Measurements from ENCODE around the gene NANS. TPM values are rescaled to one million over a fixed set of nuclear protein-coding genes. Genes with fewer than 3 reads are reported as not detected.

NANS gene
- polyA plus RNA-seq, 10 donors: 30.3 to 39.3 (median 33.7) TPM

- DNase-seq: peak; percentile 64 to 85 (median 82)
Measured at GRCh38 chr9:98034593-98035546, 21.7 kb upstream of the NANS start.

GRCh38 chr9:98037357-98037756, 19.2 kb upstream of the NANS start:
- DNase-seq: no peak

GRCh38 chr9:98038958-98039357, 17.6 kb upstream of the NANS start:
- no peak for DNase-seq

DNA sequence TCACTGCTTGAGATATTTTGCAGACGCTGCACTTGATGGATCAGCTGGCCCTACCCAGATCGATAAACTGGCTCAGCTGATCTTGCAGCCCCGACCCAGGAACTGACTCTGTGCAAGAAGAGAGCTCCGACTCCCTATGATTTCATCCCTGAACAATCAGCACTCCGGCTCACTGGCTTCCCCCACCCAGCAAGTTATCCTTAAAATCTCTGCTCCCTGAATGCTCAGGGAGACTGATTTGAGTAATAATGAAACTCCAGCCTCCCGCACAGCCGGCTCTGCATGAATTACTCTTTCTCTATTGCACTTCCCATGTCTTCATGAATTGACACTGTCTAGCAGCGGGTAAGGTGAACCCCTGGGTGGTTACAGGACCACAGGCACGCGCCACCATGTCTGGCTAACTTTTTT, 16.9 kb upstream of the NANS start:
- DNase-seq: no peak

GRCh38 chr9:98040212-98040611, 16.3 kb upstream of the NANS start:
- DNase-seq: no peak

GRCh38 chr9:98043915-98044314, 12.6 kb upstream of the NANS start:
- no peak for DNase-seq

DNA sequence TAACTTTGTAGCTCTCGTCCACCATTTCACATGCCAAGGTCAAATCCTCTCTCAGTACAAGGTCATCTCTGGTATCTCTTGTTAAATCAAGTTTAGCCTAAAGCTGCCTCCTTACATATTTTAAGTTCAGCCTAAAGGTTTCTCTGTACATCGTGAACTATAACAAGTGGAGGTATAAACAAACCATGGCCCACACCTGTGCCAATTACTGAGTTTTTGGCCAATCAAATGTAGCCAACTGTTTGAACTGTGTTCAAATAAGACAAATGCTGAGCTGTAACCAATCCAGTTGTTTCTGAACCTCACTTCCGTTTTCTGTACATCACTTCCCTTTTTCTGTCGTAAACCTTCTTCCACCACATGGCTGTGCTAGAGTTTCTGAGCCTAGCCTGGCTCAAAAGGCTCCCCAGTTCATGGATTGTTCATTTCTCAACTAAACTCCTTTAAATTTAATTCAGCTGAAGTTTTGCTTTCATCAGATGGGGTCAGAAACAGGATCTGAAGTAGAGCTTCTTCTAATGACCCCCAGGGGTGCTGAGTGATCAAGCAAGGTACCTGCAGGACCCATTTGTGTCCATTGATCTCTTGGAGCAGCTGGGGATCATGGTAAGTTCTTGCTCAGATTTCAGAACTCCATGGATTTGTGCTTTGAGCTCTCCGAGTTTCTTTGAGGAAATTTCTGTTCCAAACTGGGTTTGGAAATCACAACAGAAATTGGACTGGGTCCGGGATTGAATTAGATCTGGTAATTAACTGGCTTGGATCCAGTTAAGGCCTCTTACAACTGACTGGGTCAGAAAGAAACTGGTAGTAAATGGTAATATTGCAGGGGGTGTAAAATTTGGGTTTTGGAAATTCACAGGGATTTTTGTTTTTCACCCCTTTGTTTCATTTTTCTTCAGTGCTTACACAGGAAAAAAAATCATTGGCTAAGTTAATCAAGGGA, 11.0 kb upstream of the NANS start:
- peak in 1 of 3 donors; percentile 12 for DNase-seq

GRCh38 chr9:98046180-98046543, 10.4 kb upstream of the NANS start:
- no peak for DNase-seq

DNA sequence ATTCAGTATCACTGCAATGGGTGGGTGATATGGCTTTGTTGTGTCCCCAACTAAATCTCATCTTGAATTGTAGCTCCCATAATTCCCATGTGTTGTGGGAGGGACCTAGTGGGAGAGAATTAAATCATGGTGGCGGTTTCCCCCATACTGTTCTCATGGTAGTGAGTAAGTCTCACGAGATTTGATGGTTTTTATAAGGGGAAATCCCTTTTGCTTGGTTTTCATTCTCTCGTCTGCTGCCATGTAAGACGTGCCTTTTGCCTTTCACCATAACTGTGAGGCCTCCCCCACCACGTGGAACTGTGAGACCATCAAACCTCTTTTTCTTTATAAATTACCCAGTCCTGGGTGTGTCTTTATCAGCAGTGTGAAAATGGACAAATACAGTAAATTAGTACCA, 9.5 kb upstream of the NANS start:
- DNase-seq: no peak

DNA sequence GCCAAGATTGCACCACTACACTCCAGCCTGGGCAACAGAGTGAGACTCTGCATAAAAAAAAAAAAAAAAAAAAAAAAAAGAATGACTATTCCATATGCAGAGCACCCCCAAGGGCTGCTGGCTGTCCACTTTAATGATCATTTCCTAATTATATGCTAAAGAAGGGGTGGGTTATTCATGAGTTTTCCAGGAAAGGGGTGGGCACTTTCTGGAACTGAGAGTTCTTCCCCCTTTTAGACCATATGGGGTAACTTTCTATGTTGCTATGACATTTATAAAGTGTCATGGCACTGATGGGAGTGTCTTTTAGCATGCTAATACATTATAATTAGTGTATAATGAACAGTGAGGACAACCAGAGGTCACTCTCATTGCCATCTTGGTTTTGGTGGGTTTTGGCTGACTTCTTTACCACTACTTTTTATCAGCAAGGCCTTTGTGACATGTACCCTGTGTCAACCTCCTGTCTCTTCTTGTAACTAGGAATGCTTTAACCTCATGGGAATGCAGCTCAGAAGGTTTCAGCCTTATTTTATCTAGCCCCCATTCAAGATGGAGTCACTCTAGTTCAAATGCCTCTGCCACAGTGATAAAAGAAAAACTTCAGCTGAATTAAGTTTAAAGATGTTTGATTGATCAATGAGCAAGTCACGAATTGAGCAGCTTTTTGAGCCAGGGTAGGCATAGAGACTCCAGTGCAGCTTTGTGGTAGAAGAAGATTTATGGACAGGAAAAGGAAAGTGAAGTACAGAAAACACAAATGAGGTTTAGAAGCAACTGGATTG, 7.1 kb upstream of the NANS start:
- no peak for DNase-seq

GRCh38 chr9:98050351-98050750, 6.2 kb upstream of the NANS start:
- DNase-seq: no peak

DNA sequence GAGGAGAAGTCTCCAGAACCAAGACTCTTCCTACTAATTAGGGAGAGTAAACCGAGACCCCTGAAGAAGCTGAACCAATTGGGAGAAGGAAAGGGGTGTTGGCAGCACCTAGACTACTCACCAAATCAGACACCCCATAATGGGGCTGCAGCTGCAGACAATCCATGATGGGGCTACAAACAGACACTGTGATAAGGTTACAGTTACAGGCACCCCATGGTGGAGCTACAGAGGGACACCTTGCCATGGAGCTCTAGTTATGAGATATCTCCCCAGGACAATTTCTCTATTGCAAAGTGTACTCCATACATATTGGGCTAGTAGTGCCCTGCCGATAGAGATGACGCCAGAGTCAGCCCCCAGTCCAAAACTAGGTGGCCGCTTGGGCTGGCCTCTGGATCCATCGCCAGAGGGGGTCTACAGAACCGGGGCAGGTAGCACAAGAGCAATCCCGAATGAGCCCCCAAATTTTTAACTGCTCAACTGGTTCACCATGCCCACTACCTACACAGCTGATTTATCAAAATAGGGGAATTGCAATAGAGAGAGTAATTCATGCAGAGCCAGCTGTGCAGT, 2.1 kb upstream of the NANS start:
- no peak for DNase-seq

GRCh38 chr9:98057138-98057799, 737 bp downstream of the NANS start:
- peak in 2 of 3 donors; percentile 19 to 55 for DNase-seq

GRCh38 chr9:98062161-98062560, 5.6 kb downstream of the NANS start:
- no peak for DNase-seq

DNA sequence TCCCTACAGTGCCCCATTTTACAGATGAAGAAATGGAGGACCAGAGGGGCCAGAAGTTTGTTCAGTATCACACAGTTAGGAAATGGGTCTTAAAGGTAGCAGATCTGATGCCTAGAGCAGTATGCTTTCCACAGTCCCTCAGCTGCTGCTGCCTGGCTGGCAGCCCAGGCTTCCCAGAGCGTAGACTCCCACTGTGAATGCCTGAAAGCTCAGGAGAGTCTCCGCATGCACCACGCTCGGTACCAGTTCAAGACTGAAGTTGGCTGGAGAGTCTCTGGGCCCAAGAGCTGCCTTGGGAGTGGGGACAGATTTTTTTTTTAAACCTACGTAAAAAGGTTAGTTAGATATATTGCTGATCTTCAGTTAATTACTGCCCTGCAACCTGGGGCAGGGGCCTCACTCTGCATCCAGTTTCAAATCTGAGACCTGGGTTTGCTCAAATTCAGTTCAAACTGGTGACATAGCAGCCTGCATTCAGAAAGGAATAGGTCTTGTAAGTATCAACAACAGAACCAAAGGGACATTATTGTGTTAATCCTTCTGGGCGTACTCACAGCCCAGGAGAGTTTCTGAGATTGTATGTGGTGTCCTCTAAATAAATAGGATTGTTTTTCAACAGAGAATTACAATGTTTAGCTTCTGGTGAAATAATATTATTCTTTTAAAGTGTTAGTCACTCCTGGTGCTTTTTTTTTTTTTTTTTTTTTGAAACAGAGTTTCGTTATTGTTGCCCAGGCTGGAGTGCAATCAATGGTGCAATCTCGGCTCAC, 8.3 kb downstream of the NANS start:
- no peak for DNase-seq

DNA sequence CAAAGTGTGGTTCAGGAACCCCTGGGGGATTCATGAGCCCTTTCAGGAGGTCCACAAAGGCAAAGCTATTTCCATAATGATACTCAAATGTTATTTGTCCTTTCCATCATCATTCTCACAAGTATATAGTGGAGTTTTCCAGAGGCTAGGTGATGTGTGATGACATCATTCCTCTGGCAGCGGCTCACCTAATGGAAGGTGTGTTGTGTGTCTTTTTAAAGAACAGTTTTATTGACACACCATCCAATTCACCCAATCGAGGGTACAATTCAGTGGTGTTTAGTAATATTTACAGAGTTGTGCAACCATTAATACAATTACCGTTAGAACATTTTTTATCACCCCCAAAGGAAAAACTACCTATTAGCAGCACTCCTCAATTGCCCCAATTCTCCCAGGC, 9.7 kb downstream of the NANS start:
- no peak for DNase-seq

GRCh38 chr9:98067184-98067583, 10.7 kb downstream of the NANS start:
- no peak for DNase-seq

DNA sequence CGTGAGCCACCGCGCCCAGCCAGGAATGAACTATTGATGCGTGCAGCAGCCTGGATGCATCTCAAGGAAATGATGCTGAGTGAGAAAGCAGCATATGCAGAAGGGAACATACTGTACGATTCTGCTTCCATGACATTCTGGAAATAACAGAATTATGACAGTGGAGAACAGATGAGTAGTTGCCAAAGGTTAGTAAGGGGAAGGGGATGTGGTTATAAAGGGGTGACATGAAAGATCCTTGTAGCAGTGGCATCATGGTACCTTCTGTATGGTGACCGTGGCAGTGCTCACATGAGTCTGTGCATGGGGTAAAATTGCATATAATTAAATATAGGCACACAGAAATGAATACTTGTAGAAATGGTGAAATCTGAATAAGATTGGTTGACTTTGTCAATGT, 13.0 kb downstream of the NANS start:
- DNase-seq: no peak

- no peak for DNase-seq
Measured at GRCh38 chr9:98070704-98071103, 14.2 kb downstream of the NANS start.

DNA sequence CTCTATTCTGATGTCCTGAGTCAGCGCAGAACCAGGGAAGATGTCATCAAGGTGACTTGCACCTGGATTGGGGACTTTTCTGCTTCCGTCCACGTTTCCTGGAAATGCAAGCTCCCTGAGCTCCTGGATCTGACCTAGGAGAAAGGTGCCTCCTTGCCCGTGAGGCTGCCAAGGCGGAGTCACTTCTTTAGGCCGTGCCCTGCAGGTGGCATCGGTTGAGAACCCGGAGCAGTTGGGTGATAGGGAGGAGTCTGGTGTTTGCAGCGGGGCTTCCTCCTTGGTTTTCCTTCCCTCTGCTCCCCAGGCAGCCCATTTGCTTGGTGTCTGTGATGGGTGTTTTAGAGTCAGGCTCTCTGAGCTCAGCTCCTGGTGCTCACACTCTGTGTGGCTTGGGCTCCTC, 15.2 kb downstream of the NANS start:
- DNase-seq: no peak

Measured in muscle of back (tissue), 11 donors.